Measurements from ENCODE around the gene LYRM1.

DNA sequence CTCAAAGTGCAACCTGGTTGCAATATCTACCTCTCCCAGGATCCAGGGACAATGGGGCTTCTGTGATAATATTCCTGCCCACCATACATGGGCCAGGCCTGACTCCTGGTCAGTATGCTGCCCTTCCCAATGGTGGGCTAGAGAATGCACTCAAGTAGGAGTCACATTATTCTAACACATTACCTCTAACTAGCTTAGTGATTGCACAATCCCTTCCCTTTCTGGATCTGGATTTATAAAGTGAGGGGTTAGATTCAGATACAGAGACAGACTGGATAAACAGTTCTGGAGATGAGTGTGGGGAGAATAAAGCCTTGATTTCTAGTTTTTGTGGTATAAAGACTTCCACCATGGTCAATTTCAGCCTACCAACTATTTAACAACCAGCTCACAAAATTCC is 33.0 kb downstream of the LYRM1 start:
- TF ChIP-seq, protein P1, sequence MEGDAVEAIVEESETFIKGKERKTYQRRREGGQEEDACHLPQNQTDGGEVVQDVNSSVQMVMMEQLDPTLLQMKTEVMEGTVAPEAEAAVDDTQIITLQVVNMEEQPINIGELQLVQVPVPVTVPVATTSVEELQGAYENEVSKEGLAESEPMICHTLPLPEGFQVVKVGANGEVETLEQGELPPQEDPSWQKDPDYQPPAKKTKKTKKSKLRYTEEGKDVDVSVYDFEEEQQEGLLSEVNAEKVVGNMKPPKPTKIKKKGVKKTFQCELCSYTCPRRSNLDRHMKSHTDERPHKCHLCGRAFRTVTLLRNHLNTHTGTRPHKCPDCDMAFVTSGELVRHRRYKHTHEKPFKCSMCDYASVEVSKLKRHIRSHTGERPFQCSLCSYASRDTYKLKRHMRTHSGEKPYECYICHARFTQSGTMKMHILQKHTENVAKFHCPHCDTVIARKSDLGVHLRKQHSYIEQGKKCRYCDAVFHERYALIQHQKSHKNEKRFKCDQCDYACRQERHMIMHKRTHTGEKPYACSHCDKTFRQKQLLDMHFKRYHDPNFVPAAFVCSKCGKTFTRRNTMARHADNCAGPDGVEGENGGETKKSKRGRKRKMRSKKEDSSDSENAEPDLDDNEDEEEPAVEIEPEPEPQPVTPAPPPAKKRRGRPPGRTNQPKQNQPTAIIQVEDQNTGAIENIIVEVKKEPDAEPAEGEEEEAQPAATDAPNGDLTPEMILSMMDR (IDR thresholded peaks at IDR 0.05), result no peak
- no peak for TF ChIP-seq POLR2AphosphoS5 (IDR thresholded peaks at IDR 0.05)
